ENCODE results near the gene FIGNL2.

GRCh38 chr12:51815571-51815970 is 32.9 kb downstream of the FIGNL2 start:
- TF ChIP-seq CTCF (IDR thresholded peaks at IDR 0.05 in 8 of 11, conservative IDR thresholded peaks at IDR 0.05 in 3 of 11) (no peak), POLR2A (IDR thresholded peaks at IDR 0.05) (no peak), POLR2AphosphoS5 (IDR thresholded peaks at IDR 0.05) (no peak)

All from spleen (tissue), 7 donors.